BLaER1 (cell line): ENCODE measurements around the gene CHRD.

Experiments
- H3K27ac ChIP-seq: shearing (Covaris generic); formaldehyde crosslinking; 2 replicates; pipeline ENCODE4 v1.8.1; 2022
- H3K27me3 ChIP-seq: shearing (Covaris generic); formaldehyde crosslinking; 2 replicates; pipeline ENCODE4 v1.8.1; 2022
- H3K36me3 ChIP-seq: shearing (Covaris generic); formaldehyde crosslinking; 2 replicates; pipeline ENCODE4 v1.8.1; 2022
- H3K4me1 ChIP-seq: shearing (Covaris generic); formaldehyde crosslinking; 2 replicates; pipeline ENCODE4 v1.8.1; 2022
- H3K4me2 ChIP-seq: shearing (Covaris generic); formaldehyde crosslinking; 2 replicates; pipeline ENCODE4 v1.8.1; 2022
- H3K4me3 ChIP-seq: shearing (Covaris generic); formaldehyde crosslinking; 2 replicates; pipeline ENCODE4 v1.8.1; 2022
- H3K9ac ChIP-seq: shearing (Covaris generic); formaldehyde crosslinking; 2 replicates; pipeline ENCODE4 v1.8.1; 2022
- H3K9me3 ChIP-seq: shearing (Covaris generic); formaldehyde crosslinking; 2 replicates; pipeline ENCODE4 v1.8.1; 2022
- H4K20me1 ChIP-seq: shearing (Covaris generic); formaldehyde crosslinking; 2 replicates; pipeline ENCODE4 v1.8.1; 2022
- Cebpa-rat ChIP-seq: shearing (Covaris generic); IDR thresholded peaks from 2 replicates; pipeline ENCODE4 v1.8.1; 2022

The CHRD gene

GRCh38 chr3:184380627-184381260, 890 bp downstream of the CHRD start:
- H3K4me3 ChIP-seq = peak overlapping the region; percentile 65
- peak overlapping the region; percentile 85 for H3K4me2 ChIP-seq

GRCh38 chr3:184381261-184382224, 1.7 kb downstream of the CHRD start:
- H3K9ac ChIP-seq = no peak overlapping the region
- H3K4me2 ChIP-seq = peak overlapping the region; percentile 85
- no peak for TF ChIP-seq Cebpa-rat
- H3K27ac ChIP-seq = no peak overlapping the region
- H3K9me3 ChIP-seq = no peaks in the 10 kb centered on the region
- H3K4me3 ChIP-seq = peak overlapping the region; percentile 65; the same call in 1 of the 2 replicates
- H3K36me3 ChIP-seq = no peaks in the 10 kb centered on the region
- H3K27me3 ChIP-seq = peaks cover 64% of the 10 kb centered on the region
- peaks cover 23% of the 10 kb centered on the region; the same call in 1 of the 2 replicates for H3K4me1 ChIP-seq
- H4K20me1 ChIP-seq = peaks cover 42% of the 10 kb centered on the region

More at GRCh38 chr3:184380627-184381260, 890 bp downstream of the CHRD start:
- Histone ChIP-seq H3K4me1 (peaks cover 23% of the 10 kb centered on the region; the same call in 1 of the 2 replicates), H3K36me3 (no peaks in the 10 kb centered on the region), H3K27me3 (peaks cover 64% of the 10 kb centered on the region), H4K20me1 (peaks cover 42% of the 10 kb centered on the region), H3K9ac (no peak overlapping the region), H3K27ac (no peak overlapping the region), H3K9me3 (no peaks in the 10 kb centered on the region)
- no peak for TF ChIP-seq Cebpa-rat

GRCh38 chr3:184382326-184383032, 2.6 kb downstream of the CHRD start:
- no peak for TF ChIP-seq Cebpa-rat
- peaks cover 42% of the 10 kb centered on the region for H4K20me1 ChIP-seq

GRCh38 chr3:184383033-184383740, 3.3 kb downstream of the CHRD start:
- no peak overlapping the region for H3K27ac ChIP-seq
- peaks cover 13% of the 10 kb centered on the region; the same call in 1 of the 2 replicates for H3K4me1 ChIP-seq
- H3K27me3 ChIP-seq = peaks cover 54% of the 10 kb centered on the region
- TF ChIP-seq Cebpa-rat = no peak
- H3K36me3 ChIP-seq = no peaks in the 10 kb centered on the region
- H3K9ac ChIP-seq = no peak overlapping the region
- peaks cover 38% of the 10 kb centered on the region for H4K20me1 ChIP-seq
- H3K4me2 ChIP-seq = no peak overlapping the region
- H3K4me3 ChIP-seq = no peak overlapping the region
- H3K9me3 ChIP-seq = no peaks in the 10 kb centered on the region

More at GRCh38 chr3:184382326-184383032, 2.6 kb downstream of the CHRD start:
- no peaks in the 10 kb centered on the region for H3K36me3 ChIP-seq
- H3K4me2 ChIP-seq = no peak overlapping the region
- peaks cover 20% of the 10 kb centered on the region; the same call in 1 of the 2 replicates for H3K4me1 ChIP-seq
- H3K27me3 ChIP-seq = peaks cover 61% of the 10 kb centered on the region
- H3K9me3 ChIP-seq = no peaks in the 10 kb centered on the region
- no peak overlapping the region for H3K4me3 ChIP-seq
- H3K9ac ChIP-seq = no peak overlapping the region
- no peak overlapping the region for H3K27ac ChIP-seq

GRCh38 chr3:184384342-184384741, 4.5 kb downstream of the CHRD start:
- Histone ChIP-seq H3K27me3 (peaks cover 42% of the 10 kb centered on the region), H3K9me3 (no peaks in the 10 kb centered on the region), H4K20me1 (peaks cover 26% of the 10 kb centered on the region), H3K36me3 (no peaks in the 10 kb centered on the region), H3K4me3 (no peak overlapping the region), H3K4me1 (peaks cover 12% of the 10 kb centered on the region; the same call in 1 of the 2 replicates), H3K4me2 (no peak overlapping the region), H3K9ac (no peak overlapping the region), H3K27ac (no peak overlapping the region)
- no peak for TF ChIP-seq Cebpa-rat

- Histone ChIP-seq H3K9me3 (no peaks in the 10 kb centered on the region), H3K27ac (no peak overlapping the region), H3K9ac (no peak overlapping the region), H3K4me3 (no peak overlapping the region), H3K36me3 (no peaks in the 10 kb centered on the region), H3K4me1 (peaks cover 12% of the 10 kb centered on the region; the same call in 1 of the 2 replicates), H4K20me1 (peaks cover 26% of the 10 kb centered on the region), H3K27me3 (peaks cover 36% of the 10 kb centered on the region), H3K4me2 (no peak overlapping the region)
- TF ChIP-seq Cebpa-rat = no peak
These were observed 5.1 kb downstream of the CHRD start for GRCh38 chr3:184384856-184385422.

- Histone ChIP-seq H3K27ac (no peak overlapping the region), H3K4me1 (peaks cover 3% of the 10 kb centered on the region; the same call in 1 of the 2 replicates), H3K36me3 (no peaks in the 10 kb centered on the region), H3K27me3 (peaks cover 24% of the 10 kb centered on the region), H3K9ac (no peak overlapping the region), H4K20me1 (peaks cover 17% of the 10 kb centered on the region), H3K4me3 (no peak overlapping the region), H3K9me3 (no peaks in the 10 kb centered on the region), H3K4me2 (no peak overlapping the region)
- no peak for TF ChIP-seq Cebpa-rat
These were observed 6.4 kb downstream of the CHRD start for GRCh38 chr3:184386047-184386806.

- H3K36me3 ChIP-seq = no peaks in the 10 kb centered on the region
- no peaks in the 10 kb centered on the region for H3K9me3 ChIP-seq
- H3K4me3 ChIP-seq = no peak overlapping the region
- H3K4me2 ChIP-seq = no peak overlapping the region
- no peak overlapping the region for H3K27ac ChIP-seq
- H3K27me3 ChIP-seq = peaks cover 13% of the 10 kb centered on the region
- H3K9ac ChIP-seq = no peak overlapping the region
- TF ChIP-seq Cebpa-rat = no peak
- no peaks in the 10 kb centered on the region for H3K4me1 ChIP-seq
- H4K20me1 ChIP-seq = peaks cover 6% of the 10 kb centered on the region; the same call in 1 of the 2 replicates
These were observed 7.4 kb downstream of the CHRD start for GRCh38 chr3:184387174-184387714.
